ENCODE data around the gene KCNK18. TPM values are rescaled to one million over a fixed set of nuclear protein-coding genes. Genes with fewer than 3 reads are reported as not detected.

The KCNK18 gene
- total RNA-seq, result not detected

GRCh38 chr10:117197189-117197588 lies at the start of gene KCNK18:
KCNK18 (plus strand) TSS chr10:117197489; CDS start chr10:117197489, 0 bp downstream.
- no peaks in the 10 kb centered on the region for H3K36me3 Mint-ChIP-seq (ENCODE audit: insufficient read depth)
- DNase-seq (no peak), ATAC-seq (no peak)
- no peaks in the 10 kb centered on the region for H3K9me3 Mint-ChIP-seq
- no peaks in the 10 kb centered on the region for H3K4me1 Mint-ChIP-seq (ENCODE audit: low read depth)
- peaks cover 3% of the 10 kb centered on the region for H3K27me3 Mint-ChIP-seq (ENCODE audit: low read depth)
- no peak within 1 kb of the TSS for H3K4me3 Mint-ChIP-seq

- H3K4me3 Mint-ChIP-seq, result no peak overlapping the region
- H3K4me1 Mint-ChIP-seq (ENCODE audit: low read depth), result no peaks in the 10 kb centered on the region
- no peaks in the 10 kb centered on the region for H3K36me3 Mint-ChIP-seq (ENCODE audit: insufficient read depth)
- DNase-seq (no peak), ATAC-seq (no peak)
- no peaks in the 10 kb centered on the region for H3K9me3 Mint-ChIP-seq
- peaks cover 49% of the 10 kb centered on the region for H3K27me3 Mint-ChIP-seq (ENCODE audit: low read depth)
Observed at GRCh38 chr10:117148284-117148683, 49.0 kb upstream of the KCNK18 start.

DNA sequence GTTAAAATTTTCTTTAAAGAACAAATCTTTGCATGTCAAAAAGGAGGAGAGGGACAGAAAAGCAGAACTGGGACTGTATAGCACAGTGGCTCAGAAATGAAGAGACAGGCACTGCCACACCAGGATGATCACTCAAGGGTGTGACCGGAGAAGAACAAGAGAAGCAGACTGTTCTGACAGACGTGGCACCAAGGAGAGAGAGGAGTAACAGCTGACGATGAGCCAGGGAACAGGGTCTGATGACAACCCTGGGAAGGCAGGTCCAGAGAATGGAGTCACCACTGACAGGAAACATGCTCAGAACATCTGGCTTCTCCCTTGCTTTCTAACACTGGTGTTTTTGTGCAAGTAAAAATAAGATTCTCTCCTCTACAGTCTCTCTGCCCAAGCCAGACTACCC lies 44.6 kb upstream of the KCNK18 start:
- no peak for DNase-seq
- Mint-ChIP-seq H3K4me1 (ENCODE audit: low read depth) (no peaks in the 10 kb centered on the region), H3K9me3 (no peaks in the 10 kb centered on the region), H3K27me3 (ENCODE audit: low read depth) (peaks cover 70% of the 10 kb centered on the region), H3K36me3 (ENCODE audit: insufficient read depth) (no peaks in the 10 kb centered on the region), H3K4me3 (no peak overlapping the region)
- ATAC-seq, result no peak

- no peak for DNase-seq
- no peaks in the 10 kb centered on the region for H3K9me3 Mint-ChIP-seq
- H3K36me3 Mint-ChIP-seq (ENCODE audit: insufficient read depth), result no peaks in the 10 kb centered on the region
- H3K27me3 Mint-ChIP-seq (ENCODE audit: low read depth), result peaks cover 86% of the 10 kb centered on the region
- no peak for ATAC-seq
- H3K4me3 Mint-ChIP-seq, result no peak overlapping the region
- H3K4me1 Mint-ChIP-seq (ENCODE audit: low read depth), result peaks cover 11% of the 10 kb centered on the region
Observed at GRCh38 chr10:117158297-117158696, 39.0 kb upstream of the KCNK18 start.

DNA sequence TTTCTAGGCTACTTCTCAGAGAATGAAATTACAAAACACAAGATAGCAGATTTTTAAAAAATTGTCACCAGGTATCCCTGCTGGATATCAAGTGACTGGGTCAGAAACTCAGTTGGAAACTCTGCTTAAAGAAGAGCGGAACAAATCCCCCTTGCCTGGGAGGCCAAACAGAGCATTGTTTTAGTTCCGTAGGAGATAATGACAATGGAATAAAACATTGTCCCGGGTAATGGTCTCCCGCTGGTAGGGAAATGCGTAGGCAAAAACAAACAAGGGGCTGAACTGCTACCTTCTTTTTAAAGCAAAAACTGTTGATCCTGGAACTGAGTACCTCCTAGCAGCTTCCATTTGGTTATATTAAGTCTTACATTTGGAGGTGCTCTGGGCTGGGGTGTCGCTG lies 37.9 kb upstream of the KCNK18 start:
- no peaks in the 10 kb centered on the region for H3K9me3 Mint-ChIP-seq
- ATAC-seq (no peak), DNase-seq (no peak)
- H3K36me3 Mint-ChIP-seq (ENCODE audit: insufficient read depth), result no peaks in the 10 kb centered on the region
- peaks cover 15% of the 10 kb centered on the region for H3K4me1 Mint-ChIP-seq (ENCODE audit: low read depth)
- H3K27me3 Mint-ChIP-seq (ENCODE audit: low read depth), result peaks cover 84% of the 10 kb centered on the region
- no peak overlapping the region for H3K4me3 Mint-ChIP-seq

- no peaks in the 10 kb centered on the region for H3K36me3 Mint-ChIP-seq (ENCODE audit: insufficient read depth)
- DNase-seq (no peak), ATAC-seq (no peak)
- H3K4me3 Mint-ChIP-seq, result no peak overlapping the region
- H3K4me1 Mint-ChIP-seq (ENCODE audit: low read depth), result peaks cover 19% of the 10 kb centered on the region
- peaks cover 87% of the 10 kb centered on the region for H3K27me3 Mint-ChIP-seq (ENCODE audit: low read depth)
- no peaks in the 10 kb centered on the region for H3K9me3 Mint-ChIP-seq
Observed at GRCh38 chr10:117160567-117160966, 36.7 kb upstream of the KCNK18 start.

DNA sequence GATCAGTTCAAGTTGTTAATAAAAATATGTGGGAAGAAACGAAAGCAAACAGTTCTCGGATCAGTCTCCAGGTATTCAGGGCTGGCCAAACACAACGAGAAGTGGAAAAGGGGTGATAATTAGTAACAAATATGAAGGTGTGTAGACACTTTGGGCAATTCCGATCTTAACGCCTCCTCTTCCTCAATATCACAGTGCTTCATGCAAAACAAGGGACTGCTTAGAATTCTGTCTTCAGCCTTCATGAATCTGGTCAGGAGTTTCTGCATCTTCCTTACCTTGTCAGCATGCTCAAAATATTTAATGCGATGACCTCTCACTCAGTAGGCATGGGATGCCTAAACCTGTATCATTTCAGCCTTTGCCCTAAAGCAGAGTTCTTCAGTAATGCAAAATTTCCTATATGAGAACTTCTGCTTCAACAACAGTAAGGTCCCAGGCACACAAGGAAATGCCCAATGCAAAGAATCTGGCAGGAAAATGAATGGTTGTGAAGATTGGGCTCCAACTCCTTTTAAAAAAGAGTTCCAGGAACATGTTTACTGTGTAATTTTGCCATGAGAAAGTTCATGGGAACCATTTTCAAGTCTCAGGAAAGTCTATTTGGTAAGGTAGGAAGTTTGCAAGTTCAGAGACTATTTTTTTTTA lies 35.8 kb upstream of the KCNK18 start:
- H3K36me3 Mint-ChIP-seq (ENCODE audit: insufficient read depth), result no peaks in the 10 kb centered on the region
- no peak for ATAC-seq
- H3K4me1 Mint-ChIP-seq (ENCODE audit: low read depth), result peaks cover 19% of the 10 kb centered on the region
- peaks cover 86% of the 10 kb centered on the region for H3K27me3 Mint-ChIP-seq (ENCODE audit: low read depth)
- no peaks in the 10 kb centered on the region for H3K9me3 Mint-ChIP-seq
- no peak overlapping the region for H3K4me3 Mint-ChIP-seq
- DNase-seq, result no peak

GRCh38 chr10:117162093-117163060 lies 34.9 kb upstream of the KCNK18 start:
- peak overlapping the region; percentile 51 for H3K4me3 Mint-ChIP-seq
- no peak for ATAC-seq
- H3K27me3 Mint-ChIP-seq (ENCODE audit: low read depth), result peaks cover 87% of the 10 kb centered on the region

DNA sequence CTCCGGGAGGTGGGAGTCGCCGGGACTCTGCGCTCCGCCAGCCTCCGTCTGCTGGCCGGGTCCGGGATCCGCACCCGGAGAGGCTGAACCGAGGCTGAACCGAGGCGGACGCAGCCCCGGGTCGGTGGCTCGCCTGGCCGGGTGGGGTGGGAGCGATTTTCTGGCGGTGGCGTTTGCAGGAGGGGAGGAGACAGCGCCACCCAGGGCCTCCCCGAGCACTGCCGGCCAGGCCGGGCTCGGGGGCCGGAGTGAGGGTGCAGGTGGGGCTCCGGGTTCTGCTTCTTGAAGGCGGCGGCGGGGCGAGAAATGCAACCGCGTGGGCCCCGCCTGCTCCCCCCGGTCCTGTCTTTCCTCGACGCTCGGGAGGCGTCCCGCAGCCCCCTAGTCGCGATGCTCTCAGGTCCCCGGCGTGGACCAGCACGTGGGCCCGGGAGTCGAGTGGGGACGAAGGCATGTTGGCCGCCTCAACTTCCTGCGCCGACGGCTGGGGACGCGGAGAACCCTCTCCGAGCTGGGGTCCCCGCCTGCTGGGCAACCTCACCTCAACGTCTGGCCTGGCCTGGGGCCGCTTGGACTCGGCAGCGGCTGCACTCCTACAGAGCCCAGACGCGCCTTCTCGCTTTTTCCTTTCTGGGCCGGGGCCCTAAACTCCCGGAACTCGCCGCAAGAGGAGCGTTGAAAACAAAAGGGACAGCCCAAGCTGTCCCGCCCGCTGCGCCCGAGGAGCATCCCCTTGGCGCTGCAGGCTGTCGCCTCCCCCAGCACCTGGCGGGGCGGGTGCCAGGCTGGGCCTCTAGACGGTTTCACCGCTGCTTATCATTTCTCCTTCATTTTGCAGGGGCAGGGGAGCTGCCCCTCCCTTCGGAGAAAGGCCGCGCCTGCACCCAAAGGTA lies 34.0 kb upstream of the KCNK18 start:
- Mint-ChIP-seq H3K4me1 (ENCODE audit: low read depth) (peaks cover 27% of the 10 kb centered on the region), H3K4me3 (no peak overlapping the region), H3K36me3 (ENCODE audit: insufficient read depth) (no peaks in the 10 kb centered on the region), H3K9me3 (no peaks in the 10 kb centered on the region), H3K27me3 (ENCODE audit: low read depth) (peaks cover 85% of the 10 kb centered on the region)
- DNase-seq (no peak), ATAC-seq (peak in 1 of 2 donors; percentile 4)

More at GRCh38 chr10:117162093-117163060, 34.9 kb upstream of the KCNK18 start:
- H3K9me3 Mint-ChIP-seq, result no peaks in the 10 kb centered on the region
- H3K36me3 Mint-ChIP-seq (ENCODE audit: insufficient read depth), result no peaks in the 10 kb centered on the region
- peaks cover 26% of the 10 kb centered on the region for H3K4me1 Mint-ChIP-seq (ENCODE audit: low read depth)
- DNase-seq, result no peak

DNA sequence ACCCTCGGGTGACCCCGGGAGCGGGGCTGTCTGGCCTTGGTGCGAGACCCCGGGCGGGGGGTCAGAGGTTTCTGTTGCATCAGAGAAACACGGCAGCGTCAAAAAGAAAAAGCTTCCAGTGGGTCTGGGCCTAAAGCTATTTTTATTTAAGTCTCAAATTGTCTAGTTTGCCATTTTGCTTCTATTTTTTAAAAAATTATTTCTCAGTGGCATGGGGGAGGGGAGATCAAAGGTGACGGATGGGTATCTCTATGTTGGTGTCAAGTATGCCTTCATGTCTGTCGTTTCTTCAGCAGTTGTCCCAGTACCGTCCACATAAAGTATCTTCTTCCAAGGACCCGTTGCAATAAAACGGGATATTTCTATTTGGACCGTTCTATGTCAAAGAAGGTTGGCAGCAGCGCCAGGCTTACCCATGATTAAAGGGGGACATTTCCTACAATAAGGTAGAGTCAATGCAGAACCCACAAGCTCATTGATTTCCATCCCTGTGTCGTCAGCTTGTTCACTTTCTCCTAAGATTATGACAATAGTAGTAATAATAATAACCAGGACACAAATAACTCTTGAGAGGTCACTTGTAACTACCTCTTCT lies 33.2 kb upstream of the KCNK18 start:
- no peak overlapping the region for H3K4me3 Mint-ChIP-seq
- DNase-seq, result no peak
- H3K27me3 Mint-ChIP-seq (ENCODE audit: low read depth), result peaks cover 86% of the 10 kb centered on the region
- no peak for ATAC-seq
- no peaks in the 10 kb centered on the region for H3K9me3 Mint-ChIP-seq
- peaks cover 28% of the 10 kb centered on the region for H3K4me1 Mint-ChIP-seq (ENCODE audit: low read depth)
- no peaks in the 10 kb centered on the region for H3K36me3 Mint-ChIP-seq (ENCODE audit: insufficient read depth)

- no peak for ATAC-seq
- no peak for DNase-seq
- no peaks in the 10 kb centered on the region for H3K9me3 Mint-ChIP-seq
- H3K27me3 Mint-ChIP-seq (ENCODE audit: low read depth), result peaks cover 88% of the 10 kb centered on the region
- H3K4me1 Mint-ChIP-seq (ENCODE audit: low read depth), result peaks cover 31% of the 10 kb centered on the region
- H3K36me3 Mint-ChIP-seq (ENCODE audit: insufficient read depth), result no peaks in the 10 kb centered on the region
- no peak overlapping the region for H3K4me3 Mint-ChIP-seq
Observed at GRCh38 chr10:117164592-117165537, 32.4 kb upstream of the KCNK18 start.

- DNase-seq (no peak), ATAC-seq (no peak)
- peaks cover 88% of the 10 kb centered on the region for H3K27me3 Mint-ChIP-seq (ENCODE audit: low read depth)
- H3K4me1 Mint-ChIP-seq (ENCODE audit: low read depth), result peaks cover 31% of the 10 kb centered on the region
- H3K4me3 Mint-ChIP-seq, result no peak overlapping the region
- no peaks in the 10 kb centered on the region for H3K9me3 Mint-ChIP-seq
- no peaks in the 10 kb centered on the region for H3K36me3 Mint-ChIP-seq (ENCODE audit: insufficient read depth)
Observed at GRCh38 chr10:117165538-117166417, 31.5 kb upstream of the KCNK18 start.
